ENCODE measurements around the gene LDLRAP1.

Gene LDLRAP1

DNA sequence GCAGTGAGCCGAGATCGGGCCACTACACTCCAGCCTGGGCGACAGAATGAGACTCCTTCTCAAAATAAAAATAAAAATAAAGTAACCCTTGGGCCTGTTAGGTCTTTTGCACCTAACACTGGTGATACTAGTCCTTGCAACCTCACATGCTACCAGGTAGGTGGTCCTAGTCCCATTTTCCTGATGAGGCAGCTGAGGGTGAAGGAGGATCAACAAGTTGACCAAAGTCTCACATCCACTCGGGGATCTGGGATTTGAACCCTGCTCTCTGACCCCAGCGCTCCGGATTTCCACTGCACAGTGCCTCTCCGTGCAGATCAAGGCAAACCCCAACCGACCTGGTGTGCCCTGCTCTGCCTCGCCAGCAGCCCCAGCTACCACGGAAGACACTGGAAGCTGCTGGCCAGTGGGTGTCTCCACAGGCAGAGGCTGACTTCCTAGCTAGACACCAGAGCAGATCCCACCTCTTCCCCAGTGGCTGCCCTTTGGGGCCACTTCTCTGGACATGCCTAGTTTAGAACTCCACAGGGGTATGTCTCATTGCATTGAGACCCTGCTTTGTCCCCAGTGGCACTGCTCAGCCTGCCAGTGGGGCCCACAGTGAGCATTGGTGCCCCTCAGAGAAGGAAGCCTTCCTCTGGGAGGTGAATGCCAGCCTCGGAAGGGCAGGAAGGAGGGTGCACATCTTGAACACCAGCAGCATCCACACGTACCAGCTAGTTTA is 27.6 kb downstream of the LDLRAP1 start:
- TF ChIP-seq, protein P1, sequence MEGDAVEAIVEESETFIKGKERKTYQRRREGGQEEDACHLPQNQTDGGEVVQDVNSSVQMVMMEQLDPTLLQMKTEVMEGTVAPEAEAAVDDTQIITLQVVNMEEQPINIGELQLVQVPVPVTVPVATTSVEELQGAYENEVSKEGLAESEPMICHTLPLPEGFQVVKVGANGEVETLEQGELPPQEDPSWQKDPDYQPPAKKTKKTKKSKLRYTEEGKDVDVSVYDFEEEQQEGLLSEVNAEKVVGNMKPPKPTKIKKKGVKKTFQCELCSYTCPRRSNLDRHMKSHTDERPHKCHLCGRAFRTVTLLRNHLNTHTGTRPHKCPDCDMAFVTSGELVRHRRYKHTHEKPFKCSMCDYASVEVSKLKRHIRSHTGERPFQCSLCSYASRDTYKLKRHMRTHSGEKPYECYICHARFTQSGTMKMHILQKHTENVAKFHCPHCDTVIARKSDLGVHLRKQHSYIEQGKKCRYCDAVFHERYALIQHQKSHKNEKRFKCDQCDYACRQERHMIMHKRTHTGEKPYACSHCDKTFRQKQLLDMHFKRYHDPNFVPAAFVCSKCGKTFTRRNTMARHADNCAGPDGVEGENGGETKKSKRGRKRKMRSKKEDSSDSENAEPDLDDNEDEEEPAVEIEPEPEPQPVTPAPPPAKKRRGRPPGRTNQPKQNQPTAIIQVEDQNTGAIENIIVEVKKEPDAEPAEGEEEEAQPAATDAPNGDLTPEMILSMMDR (IDR thresholded peaks at IDR 0.05; ENCODE audit: control insufficient read depth, insufficient read depth, low read depth, low read length, missing control alignments) = no peak
- H3K4me3 ChIP-seq (ENCODE audit: control insufficient read depth, low read depth, low read length) = no peak overlapping the region
- DNase-seq (ENCODE audit: low read depth) = no peak

DNA sequence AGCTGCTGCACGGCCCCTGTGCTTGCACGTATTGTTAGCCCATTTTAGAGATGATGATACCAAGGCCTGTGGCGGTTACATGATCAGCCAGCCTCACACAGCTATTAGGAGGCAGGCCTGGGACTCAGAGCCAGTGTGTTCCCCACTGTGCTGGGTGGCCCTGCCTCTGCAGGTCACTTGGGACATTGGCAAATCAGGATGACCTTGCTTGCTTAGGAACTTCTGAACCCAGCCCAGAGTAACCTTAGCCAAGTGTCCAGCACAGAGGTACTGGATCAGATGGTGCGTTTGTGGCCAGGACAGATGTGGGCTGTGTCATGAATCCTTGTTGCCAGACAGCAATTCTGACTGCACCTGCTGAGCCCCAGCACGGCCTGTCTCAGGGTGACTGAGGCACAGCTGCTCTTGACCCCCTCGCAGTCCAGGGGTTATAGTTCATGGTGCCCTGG is 28.1 kb downstream of the LDLRAP1 start:
- no peak for DNase-seq (ENCODE audit: low read depth)
- H3K4me3 ChIP-seq (ENCODE audit: control insufficient read depth, low read depth, low read length) = no peak overlapping the region
- TF ChIP-seq, protein P1 (IDR thresholded peaks at IDR 0.05; ENCODE audit: control insufficient read depth, insufficient read depth, low read depth, low read length, missing control alignments) = no peak

DNA sequence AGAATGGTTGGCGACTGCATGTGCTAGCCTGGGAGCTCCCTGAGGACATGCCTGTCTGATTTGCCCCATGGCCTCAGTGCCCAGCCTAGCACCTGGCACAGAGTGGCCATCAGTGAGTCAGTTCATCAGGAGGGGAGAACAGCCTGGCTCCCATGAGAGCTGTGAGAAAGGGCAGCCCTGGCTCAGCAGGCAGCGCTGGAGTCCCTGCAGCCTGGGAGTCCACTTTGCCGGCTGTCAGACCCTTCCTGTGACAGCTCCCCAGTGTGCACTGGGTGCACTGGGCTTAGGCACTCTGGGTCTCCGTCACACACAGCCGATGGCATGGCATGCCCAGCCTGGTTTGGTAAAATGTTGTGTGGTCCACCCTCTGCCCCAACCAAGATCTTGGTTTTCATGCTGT is 28.7 kb downstream of the LDLRAP1 start:
- no peak overlapping the region for H3K4me3 ChIP-seq (ENCODE audit: control insufficient read depth, low read depth, low read length)
- TF ChIP-seq, protein P1 (IDR thresholded peaks at IDR 0.05; ENCODE audit: control insufficient read depth, insufficient read depth, low read depth, low read length, missing control alignments) = no peak
- no peak for DNase-seq (ENCODE audit: low read depth)

DNA sequence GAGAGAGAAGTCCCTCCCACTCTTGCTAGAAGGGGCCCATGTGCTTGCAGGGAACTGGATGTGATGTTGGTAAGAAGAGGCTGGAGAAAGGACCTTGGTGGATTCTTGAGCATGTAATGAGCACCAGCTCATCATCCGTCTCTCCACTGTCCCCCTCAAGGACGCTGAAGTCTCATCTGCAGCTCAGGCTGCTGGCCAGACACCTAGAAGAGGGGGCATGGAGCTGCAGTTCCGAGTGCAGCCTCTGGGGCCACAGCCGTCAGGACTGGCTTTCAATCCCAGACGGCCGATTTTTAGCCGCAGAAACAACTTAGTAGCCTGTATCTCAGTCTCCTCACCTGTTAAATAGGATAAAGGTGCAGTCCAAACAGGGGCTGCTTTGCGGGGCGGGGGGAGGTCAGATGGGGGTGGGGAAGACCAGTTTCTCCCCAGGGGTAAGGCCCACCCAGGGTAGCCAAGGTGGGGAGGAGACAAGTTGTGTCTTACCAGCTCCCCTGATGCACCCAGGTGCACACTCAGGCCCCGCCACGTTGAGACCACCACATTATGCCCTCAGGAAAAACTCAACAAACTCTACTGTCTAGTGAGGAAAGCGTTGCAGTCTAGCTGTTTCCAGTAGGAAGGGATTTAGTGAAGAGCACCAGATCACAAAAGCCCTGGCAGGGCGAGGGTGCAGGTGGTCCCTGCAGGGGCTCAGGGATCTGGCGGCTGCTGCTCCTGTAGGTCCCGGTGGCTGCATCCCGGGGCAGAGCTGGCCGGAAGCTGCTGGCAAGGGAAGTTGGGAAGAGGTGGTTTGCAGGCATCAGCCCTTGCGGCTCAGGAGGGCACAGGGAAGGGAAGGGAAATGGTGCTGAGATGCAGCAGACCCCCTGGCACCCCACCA is 29.5 kb downstream of the LDLRAP1 start:
- DNase-seq (ENCODE audit: low read depth) = no peak
- TF ChIP-seq, protein P1 (IDR thresholded peaks at IDR 0.05; ENCODE audit: control insufficient read depth, insufficient read depth, low read depth, low read length, missing control alignments) = peak; percentile 83

DNA sequence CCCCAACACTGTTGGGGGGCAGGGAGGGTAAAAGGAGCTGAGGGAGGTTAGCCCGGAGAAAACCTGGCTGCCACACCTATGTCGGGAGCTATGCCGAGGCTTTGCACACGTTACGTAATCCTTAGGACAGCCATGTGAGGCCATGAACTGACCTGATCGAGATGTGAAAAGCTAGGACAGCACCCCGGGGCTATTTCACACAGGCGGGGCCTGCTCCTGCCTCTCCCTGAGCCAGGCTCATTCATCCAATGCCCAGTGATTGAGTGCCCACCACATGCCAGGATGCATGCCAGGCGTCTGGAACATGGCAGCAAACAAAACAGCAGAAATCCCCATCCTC is 30.2 kb downstream of the LDLRAP1 start:
- DNase-seq (ENCODE audit: low read depth) = no peak
- TF ChIP-seq, protein P1 (IDR thresholded peaks at IDR 0.05; ENCODE audit: control insufficient read depth, insufficient read depth, low read depth, low read length, missing control alignments) = no peak
- no peak overlapping the region for H3K4me3 ChIP-seq (ENCODE audit: control insufficient read depth, low read depth, low read length)

More for the DNA sequence above, 29.5 kb downstream of the LDLRAP1 start:
- H3K4me3 ChIP-seq (ENCODE audit: control insufficient read depth, low read depth, low read length) = no peak overlapping the region

DNA sequence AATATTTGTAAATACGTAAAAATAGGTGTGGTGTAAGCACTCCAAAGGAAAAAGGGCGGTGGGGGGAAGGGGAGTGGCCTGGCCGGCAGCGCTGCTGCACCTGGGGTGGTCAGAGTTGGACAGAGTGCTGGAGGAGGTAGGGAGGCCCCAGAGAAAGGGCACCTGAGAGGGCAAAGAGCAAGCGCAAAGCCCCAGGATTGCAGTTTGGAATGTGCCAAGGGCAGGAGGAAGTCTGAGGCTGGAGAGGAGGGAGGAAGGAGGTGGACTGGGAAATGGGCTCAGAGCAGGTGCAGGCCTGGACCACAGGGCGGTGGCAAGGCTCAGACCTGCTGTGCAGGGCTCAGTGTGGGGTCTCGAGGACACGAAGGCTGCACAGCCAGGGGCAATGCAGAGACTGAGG is 30.6 kb downstream of the LDLRAP1 start:
- no peak for DNase-seq (ENCODE audit: low read depth)
- TF ChIP-seq, protein P1 (IDR thresholded peaks at IDR 0.05; ENCODE audit: control insufficient read depth, insufficient read depth, low read depth, low read length, missing control alignments) = no peak

More for the DNA sequence above, 30.6 kb downstream of the LDLRAP1 start:
- no peak overlapping the region for H3K4me3 ChIP-seq (ENCODE audit: control insufficient read depth, low read depth, low read length)

Measured in AG09309 (cell line).